ENCODE measurements around the gene GPR160. TPM values are rescaled to one million over a fixed set of nuclear protein-coding genes. Genes with fewer than 3 reads are reported as not detected.

The GPR160 gene
- total and polyA plus RNA-seq, 9 of the 15 experiments (the other 6 are each of a cell fraction or from before 2014, with no cell fraction given), result 1.3 to 10.5 (median 8.3) TPM

DNA sequence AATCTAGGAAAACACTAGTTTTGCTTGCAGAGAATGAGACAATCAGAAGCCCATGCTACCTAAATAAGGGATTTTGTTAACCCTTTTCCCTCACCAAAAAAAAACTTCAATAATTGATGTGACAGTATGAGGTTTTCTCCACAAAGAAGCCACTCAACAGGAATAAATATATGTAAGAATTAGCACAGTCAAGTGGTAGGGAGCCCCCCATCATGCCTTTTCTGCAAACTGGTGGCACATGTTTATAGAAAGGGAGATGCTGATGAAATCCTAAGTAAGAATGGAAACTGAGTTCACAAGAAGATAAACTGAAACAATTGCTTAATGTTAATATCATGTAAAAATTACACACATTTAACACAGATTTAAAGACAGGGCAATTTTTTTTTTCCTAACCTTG lies 92.7 kb downstream of the GPR160 start (continued):
- TF ChIP-seq, protein P1, sequence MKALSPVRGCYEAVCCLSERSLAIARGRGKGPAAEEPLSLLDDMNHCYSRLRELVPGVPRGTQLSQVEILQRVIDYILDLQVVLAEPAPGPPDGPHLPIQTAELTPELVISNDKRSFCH (CRISPR knock-in tag; IDR thresholded peaks at IDR 0.05), result no peak
- TF ChIP-seq, protein P1 (tag; IDR thresholded peaks at IDR 0.05), result no peak
- TF ChIP-seq CBX2 (IDR thresholded peaks at IDR 0.05; ENCODE audit: insufficient read depth, low read length, poor library complexity, severe bottlenecking) (no peak), NR1H2 (CRISPR knock-in tag; IDR thresholded peaks at IDR 0.05) (no peak), KAT2B (IDR thresholded peaks at IDR 0.05; ENCODE audit: low read depth, low read length) (no peak), ZKSCAN1 (IDR thresholded peaks at IDR 0.05; ENCODE audit: low read depth, low read length) (no peak), SMC3 (conservative IDR thresholded peaks at IDR 0.05; ENCODE audit: insufficient read depth, low read depth, low read length) (no peak), SMAD3 (CRISPR knock-in tag; conservative IDR thresholded peaks at IDR 0.05) (no peak), ZNF696 (CRISPR knock-in tag; conservative IDR thresholded peaks at IDR 0.05) (no peak), SMAD4 (CRISPR knock-in tag; conservative IDR thresholded peaks at IDR 0.05) (peak; percentile 74; the same call in 1 of the 2 replicates)
- TF ChIP-seq, protein P2, sequence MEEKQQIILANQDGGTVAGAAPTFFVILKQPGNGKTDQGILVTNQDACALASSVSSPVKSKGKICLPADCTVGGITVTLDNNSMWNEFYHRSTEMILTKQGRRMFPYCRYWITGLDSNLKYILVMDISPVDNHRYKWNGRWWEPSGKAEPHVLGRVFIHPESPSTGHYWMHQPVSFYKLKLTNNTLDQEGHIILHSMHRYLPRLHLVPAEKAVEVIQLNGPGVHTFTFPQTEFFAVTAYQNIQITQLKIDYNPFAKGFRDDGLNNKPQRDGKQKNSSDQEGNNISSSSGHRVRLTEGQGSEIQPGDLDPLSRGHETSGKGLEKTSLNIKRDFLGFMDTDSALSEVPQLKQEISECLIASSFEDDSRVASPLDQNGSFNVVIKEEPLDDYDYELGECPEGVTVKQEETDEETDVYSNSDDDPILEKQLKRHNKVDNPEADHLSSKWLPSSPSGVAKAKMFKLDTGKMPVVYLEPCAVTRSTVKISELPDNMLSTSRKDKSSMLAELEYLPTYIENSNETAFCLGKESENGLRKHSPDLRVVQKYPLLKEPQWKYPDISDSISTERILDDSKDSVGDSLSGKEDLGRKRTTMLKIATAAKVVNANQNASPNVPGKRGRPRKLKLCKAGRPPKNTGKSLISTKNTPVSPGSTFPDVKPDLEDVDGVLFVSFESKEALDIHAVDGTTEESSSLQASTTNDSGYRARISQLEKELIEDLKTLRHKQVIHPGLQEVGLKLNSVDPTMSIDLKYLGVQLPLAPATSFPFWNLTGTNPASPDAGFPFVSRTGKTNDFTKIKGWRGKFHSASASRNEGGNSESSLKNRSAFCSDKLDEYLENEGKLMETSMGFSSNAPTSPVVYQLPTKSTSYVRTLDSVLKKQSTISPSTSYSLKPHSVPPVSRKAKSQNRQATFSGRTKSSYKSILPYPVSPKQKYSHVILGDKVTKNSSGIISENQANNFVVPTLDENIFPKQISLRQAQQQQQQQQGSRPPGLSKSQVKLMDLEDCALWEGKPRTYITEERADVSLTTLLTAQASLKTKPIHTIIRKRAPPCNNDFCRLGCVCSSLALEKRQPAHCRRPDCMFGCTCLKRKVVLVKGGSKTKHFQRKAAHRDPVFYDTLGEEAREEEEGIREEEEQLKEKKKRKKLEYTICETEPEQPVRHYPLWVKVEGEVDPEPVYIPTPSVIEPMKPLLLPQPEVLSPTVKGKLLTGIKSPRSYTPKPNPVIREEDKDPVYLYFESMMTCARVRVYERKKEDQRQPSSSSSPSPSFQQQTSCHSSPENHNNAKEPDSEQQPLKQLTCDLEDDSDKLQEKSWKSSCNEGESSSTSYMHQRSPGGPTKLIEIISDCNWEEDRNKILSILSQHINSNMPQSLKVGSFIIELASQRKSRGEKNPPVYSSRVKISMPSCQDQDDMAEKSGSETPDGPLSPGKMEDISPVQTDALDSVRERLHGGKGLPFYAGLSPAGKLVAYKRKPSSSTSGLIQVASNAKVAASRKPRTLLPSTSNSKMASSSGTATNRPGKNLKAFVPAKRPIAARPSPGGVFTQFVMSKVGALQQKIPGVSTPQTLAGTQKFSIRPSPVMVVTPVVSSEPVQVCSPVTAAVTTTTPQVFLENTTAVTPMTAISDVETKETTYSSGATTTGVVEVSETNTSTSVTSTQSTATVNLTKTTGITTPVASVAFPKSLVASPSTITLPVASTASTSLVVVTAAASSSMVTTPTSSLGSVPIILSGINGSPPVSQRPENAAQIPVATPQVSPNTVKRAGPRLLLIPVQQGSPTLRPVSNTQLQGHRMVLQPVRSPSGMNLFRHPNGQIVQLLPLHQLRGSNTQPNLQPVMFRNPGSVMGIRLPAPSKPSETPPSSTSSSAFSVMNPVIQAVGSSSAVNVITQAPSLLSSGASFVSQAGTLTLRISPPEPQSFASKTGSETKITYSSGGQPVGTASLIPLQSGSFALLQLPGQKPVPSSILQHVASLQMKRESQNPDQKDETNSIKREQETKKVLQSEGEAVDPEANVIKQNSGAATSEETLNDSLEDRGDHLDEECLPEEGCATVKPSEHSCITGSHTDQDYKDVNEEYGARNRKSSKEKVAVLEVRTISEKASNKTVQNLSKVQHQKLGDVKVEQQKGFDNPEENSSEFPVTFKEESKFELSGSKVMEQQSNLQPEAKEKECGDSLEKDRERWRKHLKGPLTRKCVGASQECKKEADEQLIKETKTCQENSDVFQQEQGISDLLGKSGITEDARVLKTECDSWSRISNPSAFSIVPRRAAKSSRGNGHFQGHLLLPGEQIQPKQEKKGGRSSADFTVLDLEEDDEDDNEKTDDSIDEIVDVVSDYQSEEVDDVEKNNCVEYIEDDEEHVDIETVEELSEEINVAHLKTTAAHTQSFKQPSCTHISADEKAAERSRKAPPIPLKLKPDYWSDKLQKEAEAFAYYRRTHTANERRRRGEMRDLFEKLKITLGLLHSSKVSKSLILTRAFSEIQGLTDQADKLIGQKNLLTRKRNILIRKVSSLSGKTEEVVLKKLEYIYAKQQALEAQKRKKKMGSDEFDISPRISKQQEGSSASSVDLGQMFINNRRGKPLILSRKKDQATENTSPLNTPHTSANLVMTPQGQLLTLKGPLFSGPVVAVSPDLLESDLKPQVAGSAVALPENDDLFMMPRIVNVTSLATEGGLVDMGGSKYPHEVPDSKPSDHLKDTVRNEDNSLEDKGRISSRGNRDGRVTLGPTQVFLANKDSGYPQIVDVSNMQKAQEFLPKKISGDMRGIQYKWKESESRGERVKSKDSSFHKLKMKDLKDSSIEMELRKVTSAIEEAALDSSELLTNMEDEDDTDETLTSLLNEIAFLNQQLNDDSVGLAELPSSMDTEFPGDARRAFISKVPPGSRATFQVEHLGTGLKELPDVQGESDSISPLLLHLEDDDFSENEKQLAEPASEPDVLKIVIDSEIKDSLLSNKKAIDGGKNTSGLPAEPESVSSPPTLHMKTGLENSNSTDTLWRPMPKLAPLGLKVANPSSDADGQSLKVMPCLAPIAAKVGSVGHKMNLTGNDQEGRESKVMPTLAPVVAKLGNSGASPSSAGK (IDR thresholded peaks at IDR 0.05), result peak; percentile 14; the same call in 1 of the 2 replicates
- TF ChIP-seq, protein P3, sequence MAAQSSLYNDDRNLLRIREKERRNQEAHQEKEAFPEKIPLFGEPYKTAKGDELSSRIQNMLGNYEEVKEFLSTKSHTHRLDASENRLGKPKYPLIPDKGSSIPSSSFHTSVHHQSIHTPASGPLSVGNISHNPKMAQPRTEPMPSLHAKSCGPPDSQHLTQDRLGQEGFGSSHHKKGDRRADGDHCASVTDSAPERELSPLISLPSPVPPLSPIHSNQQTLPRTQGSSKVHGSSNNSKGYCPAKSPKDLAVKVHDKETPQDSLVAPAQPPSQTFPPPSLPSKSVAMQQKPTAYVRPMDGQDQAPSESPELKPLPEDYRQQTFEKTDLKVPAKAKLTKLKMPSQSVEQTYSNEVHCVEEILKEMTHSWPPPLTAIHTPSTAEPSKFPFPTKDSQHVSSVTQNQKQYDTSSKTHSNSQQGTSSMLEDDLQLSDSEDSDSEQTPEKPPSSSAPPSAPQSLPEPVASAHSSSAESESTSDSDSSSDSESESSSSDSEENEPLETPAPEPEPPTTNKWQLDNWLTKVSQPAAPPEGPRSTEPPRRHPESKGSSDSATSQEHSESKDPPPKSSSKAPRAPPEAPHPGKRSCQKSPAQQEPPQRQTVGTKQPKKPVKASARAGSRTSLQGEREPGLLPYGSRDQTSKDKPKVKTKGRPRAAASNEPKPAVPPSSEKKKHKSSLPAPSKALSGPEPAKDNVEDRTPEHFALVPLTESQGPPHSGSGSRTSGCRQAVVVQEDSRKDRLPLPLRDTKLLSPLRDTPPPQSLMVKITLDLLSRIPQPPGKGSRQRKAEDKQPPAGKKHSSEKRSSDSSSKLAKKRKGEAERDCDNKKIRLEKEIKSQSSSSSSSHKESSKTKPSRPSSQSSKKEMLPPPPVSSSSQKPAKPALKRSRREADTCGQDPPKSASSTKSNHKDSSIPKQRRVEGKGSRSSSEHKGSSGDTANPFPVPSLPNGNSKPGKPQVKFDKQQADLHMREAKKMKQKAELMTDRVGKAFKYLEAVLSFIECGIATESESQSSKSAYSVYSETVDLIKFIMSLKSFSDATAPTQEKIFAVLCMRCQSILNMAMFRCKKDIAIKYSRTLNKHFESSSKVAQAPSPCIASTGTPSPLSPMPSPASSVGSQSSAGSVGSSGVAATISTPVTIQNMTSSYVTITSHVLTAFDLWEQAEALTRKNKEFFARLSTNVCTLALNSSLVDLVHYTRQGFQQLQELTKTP (IDR thresholded peaks at IDR 0.05; ENCODE audit: low read depth in 1 of 2, partially characterized antibody in 2 of 2), result no peak

Measured in K562 (cell line).